Right lobe of liver (tissue), 4 donors: ENCODE results near the gene NUDT22.

Source experiments
- POLR2A ChIP-seq: fragments of 450-650 bp; IDR thresholded peaks from one replicate; pipeline ENCODE4 v1.6.1; 2017; ENCODE audit warnings: antibody characterized with exemption, mild to moderate bottlenecking
- TF ChIP-seq, protein P1 (sequence below), 4 donors: fragments of 200-600 bp in 3 of 4; fragments of 450-650 bp in 1 of 4; IDR thresholded peaks; one replicate each; pipeline versions ENCODE4 v1.5.1 to v1.8.0; 2016 to 2022; ENCODE audit warnings: antibody characterized with exemption in 4 of 4, mild to moderate bottlenecking in 2 of 4
- donor health status: DM: no; HTN: no; CAD: no.
- donor health status: DM: no; HTN: no; CAD: no.
- donor health status: DM: no; HTN: yes; CAD: no.

DNA sequence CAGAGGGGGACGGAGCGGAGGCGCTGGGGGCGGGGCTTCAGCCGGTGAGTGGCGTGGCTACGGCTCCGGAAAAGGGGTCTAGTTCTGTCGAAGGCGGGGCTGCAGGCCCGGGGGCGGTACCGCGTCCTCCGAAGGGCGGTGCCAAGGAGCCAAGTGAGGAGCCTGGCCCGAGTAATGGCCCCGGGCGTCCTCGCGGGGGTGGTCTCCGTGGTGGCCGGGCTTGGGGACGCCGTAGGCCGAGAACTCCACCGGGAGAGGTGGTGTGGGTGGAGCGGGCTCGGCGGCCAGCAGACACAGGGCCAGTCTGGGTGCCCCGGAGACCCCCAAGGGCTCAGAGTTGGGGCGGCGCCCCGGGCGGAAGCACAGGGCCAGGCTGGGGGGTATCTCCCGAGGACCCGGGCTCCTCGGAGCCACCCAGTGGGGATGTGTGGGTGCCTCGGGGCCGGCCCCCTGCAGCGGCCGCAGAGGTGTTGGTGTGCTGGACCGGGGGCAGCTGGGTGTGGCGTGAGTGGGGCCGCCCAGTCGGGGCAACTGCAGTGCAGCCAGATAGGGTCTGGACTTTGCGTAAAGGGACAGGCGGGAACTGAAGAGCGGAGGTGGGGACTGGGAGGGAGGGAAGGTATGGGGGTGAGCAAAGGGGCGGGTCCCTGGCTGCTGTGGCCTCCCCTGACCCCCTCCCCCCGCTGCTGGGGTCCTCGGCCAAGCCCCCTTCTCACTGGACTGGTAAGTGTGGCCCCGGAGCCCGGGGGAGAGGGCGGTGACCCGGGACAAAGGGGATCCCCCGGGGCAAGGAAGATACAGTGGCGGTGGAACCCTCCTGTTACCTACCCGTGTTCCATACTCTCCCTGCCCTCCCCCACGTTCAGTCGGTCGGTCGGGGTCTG lies 15.7 kb downstream of the NUDT22 start:
- TF ChIP-seq, protein P1, sequence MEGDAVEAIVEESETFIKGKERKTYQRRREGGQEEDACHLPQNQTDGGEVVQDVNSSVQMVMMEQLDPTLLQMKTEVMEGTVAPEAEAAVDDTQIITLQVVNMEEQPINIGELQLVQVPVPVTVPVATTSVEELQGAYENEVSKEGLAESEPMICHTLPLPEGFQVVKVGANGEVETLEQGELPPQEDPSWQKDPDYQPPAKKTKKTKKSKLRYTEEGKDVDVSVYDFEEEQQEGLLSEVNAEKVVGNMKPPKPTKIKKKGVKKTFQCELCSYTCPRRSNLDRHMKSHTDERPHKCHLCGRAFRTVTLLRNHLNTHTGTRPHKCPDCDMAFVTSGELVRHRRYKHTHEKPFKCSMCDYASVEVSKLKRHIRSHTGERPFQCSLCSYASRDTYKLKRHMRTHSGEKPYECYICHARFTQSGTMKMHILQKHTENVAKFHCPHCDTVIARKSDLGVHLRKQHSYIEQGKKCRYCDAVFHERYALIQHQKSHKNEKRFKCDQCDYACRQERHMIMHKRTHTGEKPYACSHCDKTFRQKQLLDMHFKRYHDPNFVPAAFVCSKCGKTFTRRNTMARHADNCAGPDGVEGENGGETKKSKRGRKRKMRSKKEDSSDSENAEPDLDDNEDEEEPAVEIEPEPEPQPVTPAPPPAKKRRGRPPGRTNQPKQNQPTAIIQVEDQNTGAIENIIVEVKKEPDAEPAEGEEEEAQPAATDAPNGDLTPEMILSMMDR (IDR thresholded peaks at IDR 0.05): no peak
- peak; percentile 39 for TF ChIP-seq POLR2A
